Articular chondrocyte of knee joint (primary cell): ENCODE results near the gene ALDH7A1. TPM values are rescaled to one million over a fixed set of nuclear protein-coding genes. Genes with fewer than 3 reads are reported as not detected.

Experiments used
- small RNA-seq: library from RNA; depleted of rRNA; stranded (forward); fragments of <200 nt; gene quantifications from one replicate; pipeline ENCODE3, GENCODE V24; 2012
- total RNA-seq: library from RNA; depleted of rRNA; stranded (reverse); fragments of >200 nt; gene quantifications from 2 replicates; pipeline ENCODE4 v1.2.3, GENCODE V29; 2012

Gene ALDH7A1
- 40.8 and 44.4 TPM in 2 replicates for total RNA-seq

DNA sequence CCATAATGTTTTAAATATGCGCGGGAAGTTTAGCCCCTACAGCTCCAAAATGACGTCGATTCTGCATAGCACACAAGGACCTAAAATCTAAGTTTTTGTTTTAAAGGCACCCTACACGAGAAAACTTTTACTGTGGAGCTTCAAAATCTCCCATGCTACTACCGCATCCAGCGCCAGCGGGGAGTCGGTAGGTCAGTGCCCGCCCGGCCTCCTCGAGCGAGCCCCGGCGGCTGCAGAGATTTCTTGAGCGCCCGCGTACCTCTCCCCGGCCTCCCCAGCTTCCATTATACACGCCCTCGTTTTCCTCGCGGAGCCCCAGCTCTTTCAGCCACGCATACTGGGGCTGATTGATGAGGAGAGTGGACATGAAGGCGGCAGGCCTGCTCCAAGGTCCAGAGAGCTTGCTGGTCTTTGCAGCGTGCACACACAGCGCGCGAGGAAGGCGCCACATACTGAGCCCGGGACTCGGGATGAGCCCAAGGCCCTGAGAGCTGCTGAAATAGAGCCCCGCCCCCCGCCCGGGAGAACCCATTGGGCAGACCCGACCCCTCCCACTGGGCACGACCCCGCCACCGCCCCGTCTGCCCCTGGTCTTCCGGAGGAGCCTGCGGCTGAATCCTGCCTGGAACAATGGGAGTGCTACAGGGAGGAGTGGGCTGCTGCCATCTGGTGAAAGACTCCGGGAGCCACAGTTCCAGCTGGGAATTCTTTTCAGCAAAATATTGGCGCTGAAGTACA is at the start of gene ALDH7A1:
ALDH7A1 (minus strand) TSS at position 472 of the 738 bp plus-strand sequence; CDS start at position 451, 21 bp downstream.

DNA sequence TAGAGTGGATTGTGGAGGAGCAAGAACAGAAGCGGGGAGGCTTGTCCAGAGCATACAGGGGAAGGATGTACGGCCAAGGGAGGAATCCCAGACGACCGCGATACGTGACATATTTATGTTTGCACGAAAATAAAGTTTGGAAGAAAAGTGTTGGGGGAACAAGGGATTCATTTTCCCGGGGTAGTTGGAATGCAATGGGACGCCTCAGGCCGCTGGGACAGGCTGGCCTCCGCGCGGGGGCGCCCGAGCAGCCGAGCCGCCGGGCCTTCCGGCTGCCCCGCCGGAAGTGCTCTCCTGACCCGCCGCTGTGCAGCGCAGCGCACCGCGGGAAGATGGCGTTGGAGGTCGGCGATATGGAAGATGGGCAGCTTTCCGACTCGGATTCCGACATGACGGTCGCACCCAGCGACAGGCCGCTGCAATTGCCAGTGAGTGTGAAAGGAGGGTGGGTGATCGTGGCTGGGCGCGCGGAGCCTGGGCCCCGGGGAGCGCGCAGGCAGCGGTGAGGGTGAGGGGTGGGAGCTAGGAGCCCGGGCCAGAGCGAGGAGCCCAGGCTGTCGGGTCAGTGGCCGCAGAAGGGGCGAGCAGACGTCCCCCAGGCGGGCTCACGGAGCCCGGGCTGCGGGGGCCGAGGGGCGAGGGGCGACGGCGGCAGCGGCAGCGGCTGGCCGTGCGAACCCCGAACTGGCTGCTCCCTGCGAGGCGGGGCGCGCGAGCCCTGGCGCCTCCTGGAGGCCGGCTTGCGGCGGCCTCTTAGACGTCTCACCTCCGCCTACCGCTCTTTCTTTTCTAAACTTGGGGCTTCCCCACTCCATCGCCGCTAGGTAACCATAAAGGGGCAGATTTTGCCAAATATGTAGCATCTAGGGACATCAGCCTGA is 5.9 kb upstream of the ALDH7A1 start, which contains the start of gene PHAX:
PHAX (plus strand) TSS at position 317 of the 881 bp plus-strand sequence; CDS start at position 333, 16 bp downstream.

Small RNA genes lying within 50 kb of the gene (small RNA-seq; reads per million reads assigned to genes)
- gene RNU6-290P, result not detected

Other genes starting within 250 kb of the ALDH7A1 start
- gene GRAMD2B, start 171.8 kb downstream of the ALDH7A1 start, total RNA-seq, result 17.6 and 19.2 TPM in 2 replicates
- gene PHAX, start 5.7 kb upstream of the ALDH7A1 start, total RNA-seq, result 57.5 and 76.3 TPM in 2 replicates
- gene LMNB1, start 181.9 kb upstream of the ALDH7A1 start, total RNA-seq, result 17.6 and 25.0 TPM in 2 replicates